ENCODE measurements around the gene LPP. TPM values are rescaled to one million over a fixed set of nuclear protein-coding genes. Genes with fewer than 3 reads are reported as not detected.

The LPP gene
- polyA plus RNA-seq, 1 donor (not counting 4 experiments of a cell fraction or from before 2014, with no cell fraction given), result 16.0 TPM

DNA sequence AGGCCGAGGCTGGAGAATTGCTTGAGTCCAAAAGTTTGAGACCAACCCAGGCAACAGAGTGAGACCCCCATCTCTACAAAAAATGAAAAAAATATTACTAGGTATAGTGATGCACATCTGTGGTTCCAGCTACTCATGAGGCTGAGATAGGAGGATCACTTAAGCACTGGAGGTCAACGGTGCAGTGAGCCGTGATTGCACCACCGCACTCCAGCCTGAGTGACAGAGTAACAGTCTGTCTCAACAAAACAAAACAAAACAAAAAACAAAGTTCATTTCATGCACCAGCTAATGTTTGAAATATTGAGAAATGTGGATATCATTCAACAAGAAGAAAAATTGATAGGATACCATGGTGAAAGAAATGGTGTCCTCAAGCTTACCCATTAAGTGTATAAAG, 567.4 kb downstream of the LPP start:
- Histone ChIP-seq H3K4me3 (ENCODE audit: control insufficient read depth in 2 of 3, extremely low read depth in 1 of 3, insufficient read depth in 2 of 3, low read depth in 1 of 3, low read length in 3 of 3) (no peak overlapping the region), H3K27me3 (ENCODE audit: control insufficient read depth, extremely low read depth, insufficient read depth, low read length) (no peaks in the 10 kb centered on the region), H3K27ac (ENCODE audit: control insufficient read depth, insufficient read depth, low read length) (no peak overlapping the region)

DNA sequence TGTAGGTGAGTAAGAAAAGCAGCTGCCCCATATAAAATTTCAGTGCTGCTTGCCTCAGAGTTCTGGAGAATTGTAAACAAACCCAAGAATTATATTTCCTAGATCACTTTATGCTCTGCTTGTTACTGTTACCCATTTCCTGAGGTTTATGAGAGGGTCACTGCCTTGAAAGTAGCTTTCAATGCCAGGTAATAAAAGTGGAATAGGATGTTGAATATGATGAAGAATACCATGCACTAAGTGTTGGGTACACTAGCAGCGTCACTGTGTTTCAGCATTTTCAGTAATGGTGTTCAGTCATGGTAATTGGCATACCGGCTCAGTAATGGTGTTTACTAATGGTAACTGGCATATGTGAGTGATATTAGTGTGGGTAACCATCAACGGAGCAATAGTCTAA, 568.0 kb downstream of the LPP start:
- no peaks in the 10 kb centered on the region for H4K20me1 ChIP-seq (ENCODE audit: control insufficient read depth, extremely low read depth, insufficient read depth, low read length)
- H3K27ac ChIP-seq (ENCODE audit: control insufficient read depth, insufficient read depth, low read length), result no peak overlapping the region
- no peaks in the 10 kb centered on the region for H3K36me3 ChIP-seq (ENCODE audit: control insufficient read depth in 2 of 2, extremely low read depth in 1 of 2, insufficient read depth in 2 of 2, low read length in 2 of 2)
- no peaks in the 10 kb centered on the region for H3K27me3 ChIP-seq (ENCODE audit: control insufficient read depth, extremely low read depth, insufficient read depth, low read length)
- H3K79me2 ChIP-seq (ENCODE audit: control insufficient read depth, insufficient read depth, low read length), result no peaks in the 10 kb centered on the region
- no peaks in the 10 kb centered on the region for H3K9me3 ChIP-seq (ENCODE audit: control insufficient read depth, low read depth, low read length)
- TF ChIP-seq, protein P1, sequence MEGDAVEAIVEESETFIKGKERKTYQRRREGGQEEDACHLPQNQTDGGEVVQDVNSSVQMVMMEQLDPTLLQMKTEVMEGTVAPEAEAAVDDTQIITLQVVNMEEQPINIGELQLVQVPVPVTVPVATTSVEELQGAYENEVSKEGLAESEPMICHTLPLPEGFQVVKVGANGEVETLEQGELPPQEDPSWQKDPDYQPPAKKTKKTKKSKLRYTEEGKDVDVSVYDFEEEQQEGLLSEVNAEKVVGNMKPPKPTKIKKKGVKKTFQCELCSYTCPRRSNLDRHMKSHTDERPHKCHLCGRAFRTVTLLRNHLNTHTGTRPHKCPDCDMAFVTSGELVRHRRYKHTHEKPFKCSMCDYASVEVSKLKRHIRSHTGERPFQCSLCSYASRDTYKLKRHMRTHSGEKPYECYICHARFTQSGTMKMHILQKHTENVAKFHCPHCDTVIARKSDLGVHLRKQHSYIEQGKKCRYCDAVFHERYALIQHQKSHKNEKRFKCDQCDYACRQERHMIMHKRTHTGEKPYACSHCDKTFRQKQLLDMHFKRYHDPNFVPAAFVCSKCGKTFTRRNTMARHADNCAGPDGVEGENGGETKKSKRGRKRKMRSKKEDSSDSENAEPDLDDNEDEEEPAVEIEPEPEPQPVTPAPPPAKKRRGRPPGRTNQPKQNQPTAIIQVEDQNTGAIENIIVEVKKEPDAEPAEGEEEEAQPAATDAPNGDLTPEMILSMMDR (optimal IDR thresholded peaks at IDR 0.05 in 1 of 3, IDR thresholded peaks at IDR 0.05 in 1 of 3, conservative IDR thresholded peaks at IDR 0.05 in 1 of 3; ENCODE audit: extremely low read depth in 1 of 3, insufficient read depth in 2 of 3, low read length in 3 of 3), result no peak
- no peak for TF ChIP-seq EZH2 (IDR thresholded peaks at IDR 0.05; ENCODE audit: low read length)
- dilution Hi-C loops (cut with MboI; ENCODE audit: extremely low pct_ligation_motif_present, low sequenced_read_pairs), result no loop called here
- H3K9me1 ChIP-seq (ENCODE audit: control insufficient read depth, extremely low read depth, insufficient read depth, low read length), result no peaks in the 10 kb centered on the region
- no peak overlapping the region for H3K4me3 ChIP-seq (ENCODE audit: control insufficient read depth in 2 of 3, extremely low read depth in 1 of 3, insufficient read depth in 2 of 3, low read depth in 1 of 3, low read length in 3 of 3)
- no peak overlapping the region for H3K4me2 ChIP-seq (ENCODE audit: control insufficient read depth, extremely low read depth, insufficient read depth, low read depth, low read length)
- no peak overlapping the region for H2AFZ ChIP-seq (ENCODE audit: control insufficient read depth, low read length)
- no peak overlapping the region for H3K9ac ChIP-seq (ENCODE audit: control insufficient read depth, extremely low read depth, insufficient read depth, low read length)
- H3K4me1 ChIP-seq (ENCODE audit: control insufficient read depth, extremely low read depth, insufficient read depth, low read length), result peaks cover 7% of the 10 kb centered on the region
- DNase-seq (ENCODE audit: low read depth, low spot score) (no peak), FAIRE-seq (no peak)

More for the DNA sequence above, 567.4 kb downstream of the LPP start:
- TF ChIP-seq, protein P1 (optimal IDR thresholded peaks at IDR 0.05 in 1 of 3, IDR thresholded peaks at IDR 0.05 in 1 of 3, conservative IDR thresholded peaks at IDR 0.05 in 1 of 3; ENCODE audit: extremely low read depth in 1 of 3, insufficient read depth in 2 of 3, low read length in 3 of 3), result no peak
- TF ChIP-seq EZH2 (IDR thresholded peaks at IDR 0.05; ENCODE audit: low read length), result no peak
- H4K20me1 ChIP-seq (ENCODE audit: control insufficient read depth, extremely low read depth, insufficient read depth, low read length), result no peaks in the 10 kb centered on the region
- no peak overlapping the region for H3K9ac ChIP-seq (ENCODE audit: control insufficient read depth, extremely low read depth, insufficient read depth, low read length)
- FAIRE-seq (no peak), DNase-seq (ENCODE audit: low read depth, low spot score) (no peak)
- H3K9me1 ChIP-seq (ENCODE audit: control insufficient read depth, extremely low read depth, insufficient read depth, low read length), result no peaks in the 10 kb centered on the region
- no peaks in the 10 kb centered on the region for H3K36me3 ChIP-seq (ENCODE audit: control insufficient read depth in 2 of 2, extremely low read depth in 1 of 2, insufficient read depth in 2 of 2, low read length in 2 of 2)
- H2AFZ ChIP-seq (ENCODE audit: control insufficient read depth, low read length), result no peak overlapping the region
- H3K79me2 ChIP-seq (ENCODE audit: control insufficient read depth, insufficient read depth, low read length), result no peaks in the 10 kb centered on the region
- no peak overlapping the region for H3K4me2 ChIP-seq (ENCODE audit: control insufficient read depth, extremely low read depth, insufficient read depth, low read depth, low read length)
- H3K9me3 ChIP-seq (ENCODE audit: control insufficient read depth, low read depth, low read length), result no peaks in the 10 kb centered on the region
- peaks cover 7% of the 10 kb centered on the region for H3K4me1 ChIP-seq (ENCODE audit: control insufficient read depth, extremely low read depth, insufficient read depth, low read length)
- dilution Hi-C loops (cut with MboI; ENCODE audit: extremely low pct_ligation_motif_present, low sequenced_read_pairs), result no loop called here

Data from keratinocyte (primary cell).